Measurements from ENCODE around the gene SDS.

Gene SDS

DNA sequence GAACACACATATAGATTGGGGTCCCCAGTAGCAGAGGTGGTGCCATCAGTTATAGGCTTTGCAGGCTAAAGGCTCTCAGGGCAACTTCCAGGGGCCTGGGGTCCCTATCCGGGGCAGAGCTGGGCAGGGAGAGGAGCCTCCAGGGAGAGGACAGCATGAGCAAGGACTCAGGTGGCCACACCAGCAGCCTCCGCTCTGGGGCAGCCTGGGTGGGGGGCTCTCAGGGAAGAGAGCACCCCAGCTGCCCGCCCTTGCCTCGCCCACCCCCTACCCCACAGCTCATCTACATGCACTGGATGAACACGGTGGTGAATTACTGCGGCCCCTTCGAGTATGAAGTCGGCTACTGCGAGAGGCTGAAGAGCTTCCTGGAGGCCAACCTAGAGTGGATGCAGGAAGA is 31.3 kb downstream of the SDS start:
- no peaks in the 10 kb centered on the region for H3K4me1 ChIP-seq (ENCODE audit: insufficient read depth, low read length)
- H3K36me3 ChIP-seq (ENCODE audit: insufficient read depth, low read length): peaks cover 25% of the 10 kb centered on the region
- no peak overlapping the region for H3K27ac ChIP-seq (ENCODE audit: low read depth, low read length)
- H3K9ac ChIP-seq (ENCODE audit: low read depth, low read length): no peak overlapping the region
- H3K27me3 ChIP-seq (ENCODE audit: insufficient read depth, low read length): no peaks in the 10 kb centered on the region
- 95% methylated on average over 9 of the region's 9 CpGs for WGBS
- H3K9me3 ChIP-seq (ENCODE audit: insufficient read depth, low read depth, low read length): no peaks in the 10 kb centered on the region
- no peak overlapping the region for H3K4me3 ChIP-seq (ENCODE audit: low read length)

DNA sequence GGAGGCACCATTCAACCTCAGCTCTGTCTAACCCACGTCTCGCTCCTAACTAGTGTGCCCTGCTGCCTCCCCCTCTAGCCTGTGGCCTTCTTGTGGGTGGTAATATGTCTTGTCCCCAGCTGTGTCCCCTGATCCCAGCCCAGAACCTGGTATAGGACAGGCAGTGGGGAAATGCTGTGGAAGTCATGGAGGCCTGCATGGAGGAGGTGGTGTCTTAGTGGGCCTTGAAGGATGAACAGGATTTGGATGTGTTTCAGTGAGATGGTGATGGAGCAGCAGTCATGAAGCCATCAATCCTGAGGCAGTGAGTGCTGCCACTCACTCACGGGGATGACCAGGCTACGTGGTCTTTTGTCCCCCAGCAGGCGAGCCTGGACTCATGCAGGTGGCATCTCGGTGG is 31.9 kb downstream of the SDS start:
- Histone ChIP-seq H3K4me1 (ENCODE audit: insufficient read depth, low read length) (no peaks in the 10 kb centered on the region), H3K27me3 (ENCODE audit: insufficient read depth, low read length) (no peaks in the 10 kb centered on the region), H3K36me3 (ENCODE audit: insufficient read depth, low read length) (peaks cover 24% of the 10 kb centered on the region), H3K9ac (ENCODE audit: low read depth, low read length) (no peak overlapping the region), H3K27ac (ENCODE audit: low read depth, low read length) (no peak overlapping the region), H3K4me3 (ENCODE audit: low read length) (no peak overlapping the region), H3K9me3 (ENCODE audit: insufficient read depth, low read depth, low read length) (no peaks in the 10 kb centered on the region)
- WGBS: 93% methylated on average over 6 of the region's 6 CpGs

DNA sequence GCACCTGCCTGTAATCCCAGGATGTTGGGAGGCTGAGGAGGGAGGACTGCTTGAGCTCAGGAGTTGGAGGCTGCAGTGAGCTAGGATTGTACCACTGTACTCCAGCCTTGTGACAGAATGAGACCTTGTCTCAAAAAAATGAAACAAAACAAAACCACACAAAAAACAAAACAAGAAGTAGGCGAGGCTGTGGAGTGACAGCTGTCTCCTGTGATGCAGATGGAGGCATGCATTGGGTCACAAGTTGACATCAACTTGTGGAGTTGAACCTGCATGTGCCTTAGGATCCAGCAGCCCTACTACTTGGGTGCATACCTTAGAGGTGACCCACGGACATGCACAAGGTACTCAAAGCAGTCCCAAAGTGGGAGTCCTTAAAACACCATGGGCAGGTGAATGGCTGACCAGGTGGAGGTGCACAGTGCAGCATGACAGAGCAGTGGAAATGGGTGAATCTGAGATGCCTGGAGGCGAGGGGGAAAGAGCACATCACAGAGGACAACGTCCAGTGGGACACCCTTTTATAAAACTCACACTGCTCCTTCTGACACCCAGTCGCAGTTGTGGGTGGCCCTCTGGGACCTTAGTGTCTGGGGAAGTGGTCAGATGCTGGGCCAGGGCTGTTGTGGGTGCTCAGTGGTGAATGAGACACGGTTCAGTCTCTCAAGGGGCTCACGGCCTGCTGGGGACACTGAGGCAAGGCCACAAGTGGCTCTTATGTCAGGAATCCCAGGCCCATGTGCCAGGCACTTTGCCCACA is 32.6 kb downstream of the SDS start:
- WGBS: 92% methylated on average over 7 of the region's 7 CpGs

DNA sequence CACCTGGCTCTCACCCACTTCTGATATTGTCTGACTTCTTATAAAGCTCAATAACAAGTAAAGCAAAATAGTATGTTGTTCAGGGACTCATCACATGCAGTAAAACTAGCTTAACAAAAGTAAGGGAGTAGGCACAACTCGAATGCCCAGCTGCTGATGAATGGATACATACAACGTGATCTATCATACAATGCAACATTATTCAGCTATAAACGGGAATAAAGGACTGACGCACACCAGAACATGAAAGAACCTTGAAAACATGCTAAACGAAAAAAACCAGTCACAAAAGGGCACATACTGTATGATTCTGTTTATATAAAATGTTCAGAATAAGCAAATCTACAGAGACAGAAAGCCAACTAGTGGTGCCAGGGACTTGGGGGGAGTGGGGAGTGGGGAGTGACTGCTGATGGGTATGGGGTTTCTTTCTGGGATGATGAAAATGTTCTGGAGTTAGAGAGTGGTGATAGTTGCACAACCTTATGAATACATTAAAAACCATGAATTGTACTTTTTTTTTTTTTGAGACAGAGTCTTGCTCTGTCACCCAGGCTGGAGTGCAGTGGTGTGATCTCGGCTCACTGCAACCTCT is 34.2 kb downstream of the SDS start:
- no peak overlapping the region for H3K9ac ChIP-seq (ENCODE audit: low read depth, low read length)
- no peak overlapping the region for H3K27ac ChIP-seq (ENCODE audit: low read depth, low read length)
- H3K4me3 ChIP-seq (ENCODE audit: low read length): no peak overlapping the region
- H3K36me3 ChIP-seq (ENCODE audit: insufficient read depth, low read length): peaks cover 7% of the 10 kb centered on the region
- H3K27me3 ChIP-seq (ENCODE audit: insufficient read depth, low read length): no peaks in the 10 kb centered on the region
- H3K4me1 ChIP-seq (ENCODE audit: insufficient read depth, low read length): no peaks in the 10 kb centered on the region
- 97% methylated on average over 6 of the region's 6 CpGs for WGBS
- H3K9me3 ChIP-seq (ENCODE audit: insufficient read depth, low read depth, low read length): no peaks in the 10 kb centered on the region

More for the DNA sequence above, 32.6 kb downstream of the SDS start:
- H3K9me3 ChIP-seq (ENCODE audit: insufficient read depth, low read depth, low read length): no peaks in the 10 kb centered on the region
- H3K36me3 ChIP-seq (ENCODE audit: insufficient read depth, low read length): peaks cover 19% of the 10 kb centered on the region
- H3K9ac ChIP-seq (ENCODE audit: low read depth, low read length): no peak overlapping the region
- no peaks in the 10 kb centered on the region for H3K27me3 ChIP-seq (ENCODE audit: insufficient read depth, low read length)
- no peaks in the 10 kb centered on the region for H3K4me1 ChIP-seq (ENCODE audit: insufficient read depth, low read length)
- no peak overlapping the region for H3K4me3 ChIP-seq (ENCODE audit: low read length)
- H3K27ac ChIP-seq (ENCODE audit: low read depth, low read length): no peak overlapping the region

DNA sequence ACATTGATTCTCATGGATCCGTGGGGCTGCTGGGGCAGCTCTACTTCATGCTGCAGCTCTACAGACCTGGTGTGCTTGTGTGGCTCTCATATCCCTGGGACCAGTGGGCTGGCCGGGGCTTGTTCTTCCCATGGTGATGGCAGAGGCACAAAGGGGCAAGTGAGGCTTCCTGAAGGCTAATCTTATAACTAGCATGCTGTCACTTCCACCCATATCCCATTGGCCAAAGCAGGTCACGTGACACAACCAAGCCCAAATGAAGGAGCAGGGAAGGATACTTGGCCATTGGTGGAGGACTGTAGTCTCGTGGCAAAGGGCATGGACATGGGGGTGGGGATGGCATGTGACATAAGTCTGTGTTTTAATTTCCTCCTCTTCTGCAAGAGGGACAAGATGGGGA is 35.4 kb downstream of the SDS start:
- H3K4me3 ChIP-seq (ENCODE audit: low read length): no peak overlapping the region
- H3K27ac ChIP-seq (ENCODE audit: low read depth, low read length): no peak overlapping the region
- H3K27me3 ChIP-seq (ENCODE audit: insufficient read depth, low read length): no peaks in the 10 kb centered on the region
- WGBS: 88% methylated on average over 4 of the region's 4 CpGs
- H3K36me3 ChIP-seq (ENCODE audit: insufficient read depth, low read length): peaks cover 4% of the 10 kb centered on the region; the same call in 1 of the 2 replicates
- no peaks in the 10 kb centered on the region for H3K9me3 ChIP-seq (ENCODE audit: insufficient read depth, low read depth, low read length)
- no peak overlapping the region for H3K9ac ChIP-seq (ENCODE audit: low read depth, low read length)
- H3K4me1 ChIP-seq (ENCODE audit: insufficient read depth, low read length): no peaks in the 10 kb centered on the region

DNA sequence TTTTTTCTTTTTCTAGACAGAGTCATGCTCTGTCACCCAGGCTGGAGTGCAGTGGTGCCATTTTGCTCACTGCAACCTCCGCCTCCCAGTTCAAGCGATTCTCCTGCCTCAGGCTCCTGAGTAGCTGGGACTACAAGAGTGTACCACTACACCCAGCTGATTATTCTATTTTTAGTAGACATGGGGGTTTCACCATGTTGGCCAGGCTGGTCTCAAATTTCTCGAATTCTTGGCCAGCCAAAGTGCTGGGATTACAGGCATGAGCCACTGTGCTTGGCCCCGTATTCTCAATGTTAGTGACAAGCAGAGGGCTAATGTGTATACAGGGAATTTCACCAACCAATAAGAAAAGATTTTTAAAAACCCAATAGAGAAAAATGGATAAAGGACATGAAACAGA is 36.9 kb downstream of the SDS start:
- Histone ChIP-seq H3K9ac (ENCODE audit: low read depth, low read length) (no peak overlapping the region), H3K27me3 (ENCODE audit: insufficient read depth, low read length) (no peaks in the 10 kb centered on the region), H3K4me1 (ENCODE audit: insufficient read depth, low read length) (no peaks in the 10 kb centered on the region), H3K4me3 (ENCODE audit: low read length) (no peak overlapping the region), H3K9me3 (ENCODE audit: insufficient read depth, low read depth, low read length) (no peaks in the 10 kb centered on the region), H3K27ac (ENCODE audit: low read depth, low read length) (no peak overlapping the region), H3K36me3 (ENCODE audit: insufficient read depth, low read length) (0 out of 2 replicates have a peak, but pooled peaks cover under 1% of the 10 kb centered on the region)
- 85% methylated on average over 4 of the region's 4 CpGs for WGBS

DNA sequence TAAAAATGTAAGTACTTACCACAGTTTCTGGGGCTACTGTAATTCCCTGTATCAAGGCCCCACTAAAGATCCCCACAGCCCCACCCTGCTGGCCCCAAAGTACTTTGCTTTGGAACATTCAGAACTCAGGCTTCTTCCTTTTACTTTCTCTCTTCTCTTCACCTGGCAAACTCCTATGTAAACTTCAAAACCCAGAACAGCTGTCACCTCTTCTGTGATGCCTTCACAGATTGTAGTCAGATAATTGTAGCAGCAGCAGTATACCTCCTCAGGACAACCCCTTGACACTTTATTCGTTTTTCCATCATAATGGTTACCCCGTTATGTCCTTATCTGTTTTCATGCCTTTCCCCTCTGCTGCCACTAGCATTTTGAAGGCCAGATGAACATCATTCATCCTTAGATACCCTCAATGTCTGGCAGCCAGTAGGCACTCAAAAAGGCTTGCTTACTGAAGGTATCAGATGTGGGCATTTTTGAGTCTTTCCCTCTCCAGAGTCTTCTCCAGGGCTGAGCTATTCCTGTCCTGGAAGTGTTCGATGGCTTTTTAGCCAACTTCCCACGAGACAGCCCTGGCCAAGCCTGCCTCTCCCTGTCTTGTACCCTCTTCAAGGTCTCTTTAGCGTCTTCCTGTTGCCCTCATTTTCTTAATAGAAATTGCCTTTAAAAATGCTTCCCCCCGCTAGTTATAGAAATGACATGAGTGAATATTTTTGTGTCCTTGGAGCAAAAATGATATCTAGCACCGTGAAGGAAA is 37.9 kb downstream of the SDS start:
- no peaks in the 10 kb centered on the region for H3K27me3 ChIP-seq (ENCODE audit: insufficient read depth, low read length)
- no peaks in the 10 kb centered on the region for H3K4me1 ChIP-seq (ENCODE audit: insufficient read depth, low read length)
- 0 out of 2 replicates have a peak, but pooled peaks cover 3% of the 10 kb centered on the region for H3K36me3 ChIP-seq (ENCODE audit: insufficient read depth, low read length)
- H3K4me3 ChIP-seq (ENCODE audit: low read length): no peak overlapping the region
- no peak overlapping the region for H3K27ac ChIP-seq (ENCODE audit: low read depth, low read length)
- no peaks in the 10 kb centered on the region for H3K9me3 ChIP-seq (ENCODE audit: insufficient read depth, low read depth, low read length)
- H3K9ac ChIP-seq (ENCODE audit: low read depth, low read length): no peak overlapping the region
- WGBS: 90% methylated on average over 7 of the region's 7 CpGs

DNA sequence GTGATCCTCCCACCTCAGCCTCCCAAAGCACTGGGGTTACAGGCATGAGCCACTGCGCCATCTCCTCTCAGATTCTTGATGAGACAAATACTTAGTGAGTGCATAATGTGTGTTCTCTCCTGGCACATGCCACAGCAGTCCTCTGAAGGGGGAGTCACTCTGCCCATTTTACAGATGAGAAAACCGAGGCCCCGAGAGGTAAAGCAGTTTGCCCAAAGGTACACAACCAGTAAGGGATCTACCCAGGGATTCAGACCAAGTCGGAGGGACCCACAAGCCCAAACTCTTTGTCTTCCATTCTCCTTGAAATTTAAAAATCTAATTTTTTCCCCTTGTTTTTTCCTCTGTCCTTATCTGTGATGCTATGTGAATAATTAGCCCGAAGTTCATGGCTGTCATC is 39.0 kb downstream of the SDS start:
- no peak overlapping the region for H3K9ac ChIP-seq (ENCODE audit: low read depth, low read length)
- 0 out of 2 replicates have a peak, but pooled peaks cover under 1% of the 10 kb centered on the region for H3K4me1 ChIP-seq (ENCODE audit: insufficient read depth, low read length)
- H3K4me3 ChIP-seq (ENCODE audit: low read length): no peak overlapping the region
- no peaks in the 10 kb centered on the region for H3K27me3 ChIP-seq (ENCODE audit: insufficient read depth, low read length)
- H3K27ac ChIP-seq (ENCODE audit: low read depth, low read length): no peak overlapping the region
- 96% methylated on average over 5 of the region's 5 CpGs for WGBS
- 0 out of 2 replicates have a peak, but pooled peaks cover 3% of the 10 kb centered on the region for H3K36me3 ChIP-seq (ENCODE audit: insufficient read depth, low read length)
- no peaks in the 10 kb centered on the region for H3K9me3 ChIP-seq (ENCODE audit: insufficient read depth, low read depth, low read length)

DNA sequence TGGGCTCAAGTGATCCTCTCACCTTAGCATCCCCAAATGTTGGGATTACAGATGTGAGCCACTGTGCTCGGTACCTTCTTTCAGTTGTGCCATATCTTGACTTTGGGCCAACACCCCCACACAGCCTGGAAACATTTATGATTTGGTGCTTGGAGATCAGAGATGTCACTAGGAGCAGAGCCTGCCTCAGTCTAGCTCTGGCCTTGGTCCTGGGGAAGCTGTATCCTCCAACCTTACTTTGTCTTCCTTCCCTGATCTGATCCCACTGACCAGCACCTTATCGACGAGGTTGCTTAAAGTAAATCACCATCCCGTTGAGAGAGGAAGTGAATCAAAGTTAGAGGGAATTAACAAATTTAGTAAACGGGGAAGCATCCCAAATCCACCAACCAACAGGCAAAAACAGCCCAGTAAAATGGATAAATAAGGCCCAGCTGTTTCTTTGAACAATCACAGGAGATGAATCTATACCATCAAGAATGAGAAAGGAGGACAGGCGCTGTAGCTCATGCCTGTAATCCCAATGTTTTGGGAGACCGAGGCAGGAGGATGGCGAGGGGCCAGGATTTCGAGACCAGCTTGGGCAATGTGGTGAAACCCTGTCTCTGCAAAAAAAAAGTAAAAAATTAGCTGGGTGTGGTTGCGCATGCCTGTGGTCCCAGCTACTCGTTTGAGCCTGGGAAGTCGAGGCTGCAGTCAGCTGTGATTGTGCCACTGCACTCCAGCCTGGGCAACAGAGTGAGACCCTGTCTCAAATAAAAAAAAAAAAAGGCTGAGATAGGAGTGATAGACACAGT is 41.9 kb downstream of the SDS start:
- H3K27ac ChIP-seq (ENCODE audit: low read depth, low read length): no peak overlapping the region
- 0 out of 2 replicates have a peak, but pooled peaks cover 3% of the 10 kb centered on the region for H3K36me3 ChIP-seq (ENCODE audit: insufficient read depth, low read length)
- WGBS: 93% methylated on average over 11 of the region's 12 CpGs
- H3K4me1 ChIP-seq (ENCODE audit: insufficient read depth, low read length): peaks cover 10% of the 10 kb centered on the region
- no peak overlapping the region for H3K9ac ChIP-seq (ENCODE audit: low read depth, low read length)
- no peak overlapping the region for H3K4me3 ChIP-seq (ENCODE audit: low read length)
- no peaks in the 10 kb centered on the region for H3K27me3 ChIP-seq (ENCODE audit: insufficient read depth, low read length)
- H3K9me3 ChIP-seq (ENCODE audit: insufficient read depth, low read depth, low read length): no peaks in the 10 kb centered on the region

DNA sequence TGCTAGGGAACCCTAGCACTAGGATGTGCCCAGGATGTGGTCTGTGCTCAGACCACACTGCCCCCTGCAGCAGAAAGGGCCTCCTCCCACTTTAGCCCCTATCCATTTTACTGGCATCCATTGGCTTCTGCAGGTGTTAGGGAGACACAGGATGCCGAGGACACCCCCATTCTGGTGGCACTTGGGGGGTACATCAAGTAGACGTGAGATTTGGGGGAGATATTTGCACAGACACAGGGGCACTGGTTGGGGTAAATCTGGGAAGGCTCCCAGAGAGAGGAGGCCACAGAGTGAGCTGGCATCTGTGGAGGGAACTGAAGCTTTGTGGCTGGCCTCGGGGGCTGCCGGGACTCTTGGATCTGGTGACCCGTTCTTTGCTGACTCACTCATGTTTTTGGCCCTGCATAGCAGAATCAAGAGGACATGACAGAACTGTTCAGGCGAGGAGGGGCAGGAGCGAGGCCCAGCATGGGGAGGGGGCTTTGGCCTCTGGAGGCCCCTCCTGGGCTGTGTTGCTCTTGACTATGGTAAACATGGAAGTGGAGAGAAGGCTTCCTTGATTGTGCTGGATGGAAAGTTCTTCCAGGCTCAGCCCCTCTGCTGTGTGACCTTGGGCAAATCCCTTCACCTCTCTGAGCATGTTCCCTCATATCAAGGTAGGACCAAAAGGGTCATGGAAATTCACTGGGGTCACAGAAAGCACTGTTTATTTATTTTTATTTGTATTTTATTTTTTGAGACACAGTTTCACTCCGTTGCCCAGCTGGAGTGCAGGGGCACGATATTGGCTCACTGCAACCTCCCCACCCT is 43.5 kb downstream of the SDS start:
- Histone ChIP-seq H3K4me1 (ENCODE audit: insufficient read depth, low read length) (peaks cover 10% of the 10 kb centered on the region), H3K27ac (ENCODE audit: low read depth, low read length) (no peak overlapping the region), H3K36me3 (ENCODE audit: insufficient read depth, low read length) (0 out of 2 replicates have a peak, but pooled peaks cover 3% of the 10 kb centered on the region), H3K27me3 (ENCODE audit: insufficient read depth, low read length) (no peaks in the 10 kb centered on the region), H3K4me3 (ENCODE audit: low read length) (peak overlapping the region; percentile 99; the same call in 1 of the 2 replicates), H3K9me3 (ENCODE audit: insufficient read depth, low read depth, low read length) (no peaks in the 10 kb centered on the region), H3K9ac (ENCODE audit: low read depth, low read length) (no peak overlapping the region)
- 92% methylated on average over 9 of the region's 9 CpGs for WGBS

Data from HUES64 (cell line).